Measurements from ENCODE around the gene TMEM11.
"Not testable (repeated sequence)": the region's sequence is repeated elsewhere in the genome, so short reads cannot be mapped to it uniquely, and the experiment has no call there.

TMEM11 gene

GRCh38 chr17:21210411-21211076, 3.4 kb downstream of the TMEM11 start:
- DNase-seq, result no peak

GRCh38 chr17:21209511-21210175, 4.3 kb downstream of the TMEM11 start:
- no peak for DNase-seq

- DNase-seq, result no peak
These were observed 5.6 kb downstream of the TMEM11 start for GRCh38 chr17:21208352-21208751.

- DNase-seq, result no peak
These were observed 9.0 kb downstream of the TMEM11 start for GRCh38 chr17:21204935-21205334.

- DNase-seq, result no peak
These were observed 11.4 kb downstream of the TMEM11 start for GRCh38 chr17:21202512-21202911.

- DNase-seq, result no peak
These were observed 12.1 kb downstream of the TMEM11 start for GRCh38 chr17:21201874-21202273.

- no peak for DNase-seq
These were observed 12.7 kb downstream of the TMEM11 start for GRCh38 chr17:21201298-21201595.

GRCh38 chr17:21200590-21201297, 13.2 kb downstream of the TMEM11 start:
- DNase-seq, result no peak

- no peak for DNase-seq
These were observed 14.1 kb downstream of the TMEM11 start for GRCh38 chr17:21199856-21200255.

GRCh38 chr17:21199311-21199710, 14.7 kb downstream of the TMEM11 start:
- no peak for DNase-seq

- DNase-seq, result no peak
These were observed 15.6 kb downstream of the TMEM11 start for GRCh38 chr17:21198411-21198810.

- DNase-seq, result no peak
These were observed 17.8 kb downstream of the TMEM11 start for GRCh38 chr17:21196126-21196525.

- no peak for DNase-seq
These were observed 19.3 kb downstream of the TMEM11 start for GRCh38 chr17:21194703-21195102.

GRCh38 chr17:21194226-21194625, 19.7 kb downstream of the TMEM11 start:
- DNase-seq, result no peak

- DNase-seq, result no peak
These were observed 20.9 kb downstream of the TMEM11 start for GRCh38 chr17:21193031-21193430.

GRCh38 chr17:21192414-21192813, 21.5 kb downstream of the TMEM11 start:
- DNase-seq, result not testable (repeated sequence)

- no peak for DNase-seq
These were observed 22.3 kb downstream of the TMEM11 start for GRCh38 chr17:21191698-21192097.

GRCh38 chr17:21190078-21190477, 23.9 kb downstream of the TMEM11 start:
- no peak for DNase-seq

GRCh38 chr17:21189361-21189760, 24.6 kb downstream of the TMEM11 start:
- DNase-seq, result no peak

GRCh38 chr17:21186399-21187187, 27.4 kb downstream of the TMEM11 start:
- no peak for DNase-seq

GRCh38 chr17:21185061-21185460, 28.9 kb downstream of the TMEM11 start:
- DNase-seq, result no peak

- no peak for DNase-seq
These were observed 29.4 kb downstream of the TMEM11 start for GRCh38 chr17:21184570-21184969.

- DNase-seq, result no peak
These were observed 30.5 kb downstream of the TMEM11 start for GRCh38 chr17:21183468-21183867.

All from activated T-cell treated with anti-CD3 and anti-CD28 coated beads, Interleukin-2, amount 50 U/mL, for 1 hour (primary cell).